KBM-7 (cell line): ENCODE results near the gene METTL25B.

Source experiments
- DNase-seq: peaks from one replicate; pipeline ENCODE4 v3.0.0-alpha.2; 2015
- in situ Hi-C: fragments of 300-500 bp; cut with MboI; formaldehyde crosslinking; loops from 2 replicates; pipeline ENCODE4 v1.14.3; 2020; ENCODE audit warnings: low sequenced_read_pairs, low pct_unique_long_range_greater_than_20kb, mixed read lengths

METTL25B gene

GRCh38 chr1:156727926-156728598 is at the start of gene METTL25B:
Gene METTL25B (plus strand): TSS chr1:156728469. CDS start chr1:156729105, 636 bp downstream.
- peak; percentile 77 for DNase-seq
- in situ Hi-C loops, result no loop called here

DNA sequence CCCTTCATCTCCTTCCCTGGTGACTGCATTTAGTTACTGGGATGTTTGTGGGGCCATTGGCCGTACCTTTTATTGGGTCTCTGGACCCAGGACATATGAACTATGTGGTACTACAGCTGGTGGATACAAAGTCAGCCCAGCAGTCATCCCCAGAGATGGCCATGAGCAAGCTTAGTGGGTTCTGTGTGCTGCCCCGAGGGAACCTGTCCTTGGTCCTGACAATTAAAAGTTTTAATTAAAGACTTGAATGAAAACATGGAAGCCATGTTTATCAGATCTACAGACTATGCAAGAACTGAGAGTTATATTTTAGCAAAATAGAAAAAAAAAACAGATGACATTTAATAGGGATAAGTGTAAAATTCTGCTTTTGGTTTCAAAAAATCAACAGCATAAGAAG is 48.2 kb upstream of the METTL25B start:
- DNase-seq, result no peak
- in situ Hi-C loops, result no loop called here

DNA sequence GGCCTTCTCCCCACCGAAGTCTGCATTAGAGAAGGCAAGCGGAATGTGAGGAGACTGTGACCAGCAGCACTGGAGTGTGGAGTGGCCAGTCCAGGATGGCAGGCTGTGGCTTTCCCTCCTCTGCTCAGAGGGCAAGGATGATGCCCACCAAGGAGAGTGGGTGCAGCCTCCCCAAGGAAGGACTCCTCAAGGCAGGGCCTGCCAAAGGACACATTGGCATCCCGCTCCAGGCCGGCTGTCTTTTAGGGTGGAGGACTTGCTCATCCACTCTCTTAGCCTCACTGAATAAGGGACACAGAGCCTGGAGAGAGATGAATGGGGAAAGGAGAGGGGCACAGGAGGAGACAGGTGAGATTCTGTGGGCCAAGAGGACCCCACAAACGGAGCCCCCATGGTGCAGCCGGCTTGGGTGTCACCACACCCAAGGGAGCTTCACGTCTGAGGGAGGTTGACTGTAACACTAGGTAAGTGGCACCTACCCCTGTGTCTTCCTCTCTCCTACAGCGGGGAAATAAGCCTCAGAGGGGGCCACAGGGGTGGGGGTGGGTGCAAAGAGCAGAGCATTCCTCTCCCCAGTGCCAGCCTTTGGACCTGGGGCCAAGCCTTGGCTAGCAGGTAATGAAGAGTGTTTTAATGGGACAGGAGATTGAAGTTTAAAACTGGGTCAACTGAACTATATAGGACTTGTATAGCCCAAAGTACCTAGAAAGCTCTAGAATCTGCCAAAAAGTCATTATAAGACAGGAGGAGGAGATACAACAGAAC is 46.9 kb upstream of the METTL25B start:
- in situ Hi-C loops, result no loop called here
- no peak for DNase-seq

GRCh38 chr1:156682166-156682890 is 45.9 kb upstream of the METTL25B start:
- DNase-seq, result no peak
- in situ Hi-C loops, result no loop called here

- DNase-seq, result peak; percentile 34
- in situ Hi-C loops, result no loop called here
Observed at GRCh38 chr1:156684227-156684782, 44.0 kb upstream of the METTL25B start.

DNA sequence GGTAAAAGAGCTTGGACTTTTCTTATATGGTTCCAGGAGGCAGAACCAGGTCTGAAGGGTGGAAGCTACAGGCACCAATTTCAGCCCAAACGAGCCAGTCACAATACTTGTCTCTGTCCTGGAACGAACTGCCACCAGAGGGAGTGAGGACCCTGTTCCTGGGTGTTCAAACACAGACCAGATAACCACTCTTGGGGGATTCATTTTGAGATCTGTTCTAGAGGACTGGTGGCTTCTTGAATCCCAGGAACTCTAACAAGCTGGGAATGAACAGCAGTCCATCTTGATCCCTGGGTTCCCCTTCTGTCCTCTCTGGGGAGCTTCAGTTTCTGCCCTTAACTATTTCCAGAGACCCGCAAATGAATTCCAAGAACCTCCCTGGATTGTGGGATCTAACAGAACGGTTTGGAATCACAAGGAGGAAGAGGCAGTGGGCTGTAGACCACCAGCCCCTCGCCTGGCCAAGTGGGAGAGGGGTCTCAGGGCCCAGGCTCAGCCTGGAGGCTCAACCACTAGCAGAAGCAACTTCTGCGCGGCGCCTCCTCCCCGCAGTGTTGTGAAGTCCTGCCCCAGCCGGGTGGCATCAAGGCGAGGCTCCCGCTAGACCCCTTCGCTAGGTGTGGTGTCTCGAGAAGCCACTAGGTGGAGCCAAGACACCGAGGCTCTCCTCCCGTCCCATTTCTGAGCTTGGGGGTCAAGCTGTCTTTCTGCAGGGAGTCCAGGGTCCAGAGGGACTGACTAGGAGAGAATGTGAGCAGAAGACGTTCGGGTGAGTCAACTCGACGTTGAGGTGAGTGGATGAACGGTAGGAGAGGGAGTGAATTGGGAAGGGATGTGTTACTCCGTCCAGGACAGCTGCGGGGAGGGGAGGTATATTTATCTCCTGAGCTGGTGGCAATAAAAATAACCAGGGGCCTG is 39.0 kb upstream of the METTL25B start:
- in situ Hi-C loops, result no loop called here
- peak; percentile 88 for DNase-seq

DNA sequence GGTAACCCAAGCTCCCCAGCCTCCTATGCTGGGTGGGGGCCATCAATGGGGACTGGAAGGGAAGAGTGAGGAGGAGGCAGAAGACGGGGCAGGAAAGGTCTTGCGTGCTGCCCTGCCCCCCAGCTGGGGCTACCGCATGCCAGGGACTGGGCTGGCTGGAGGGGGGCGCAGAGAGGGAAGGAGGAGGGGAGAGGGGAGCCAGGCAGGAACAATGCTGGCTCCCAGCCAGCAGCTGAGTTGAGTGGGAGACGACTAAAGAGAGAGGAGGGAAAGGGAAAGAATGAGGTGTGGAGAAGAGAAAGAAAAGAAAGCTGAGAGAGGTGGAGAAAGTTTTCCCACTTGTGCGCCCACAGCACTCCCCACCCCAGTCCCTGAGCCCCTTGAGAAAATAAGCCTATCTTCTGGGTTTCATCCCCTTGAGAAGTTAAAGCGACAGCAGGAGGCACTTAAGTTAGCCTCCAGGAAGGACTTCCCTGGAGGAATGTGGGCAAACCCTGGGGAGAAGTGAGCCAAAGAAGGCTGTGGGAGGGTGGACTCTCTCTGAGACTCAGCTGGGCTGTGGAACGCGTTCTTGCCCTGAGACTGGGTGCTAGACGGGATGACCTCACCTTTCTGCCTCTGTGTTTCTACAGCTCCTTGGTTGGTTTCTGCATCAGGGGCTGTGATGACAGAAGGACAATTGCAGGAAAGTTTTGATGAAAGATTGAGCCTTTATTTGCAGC is 38.2 kb upstream of the METTL25B start:
- DNase-seq, result no peak
- in situ Hi-C loops, result no loop called here

DNA sequence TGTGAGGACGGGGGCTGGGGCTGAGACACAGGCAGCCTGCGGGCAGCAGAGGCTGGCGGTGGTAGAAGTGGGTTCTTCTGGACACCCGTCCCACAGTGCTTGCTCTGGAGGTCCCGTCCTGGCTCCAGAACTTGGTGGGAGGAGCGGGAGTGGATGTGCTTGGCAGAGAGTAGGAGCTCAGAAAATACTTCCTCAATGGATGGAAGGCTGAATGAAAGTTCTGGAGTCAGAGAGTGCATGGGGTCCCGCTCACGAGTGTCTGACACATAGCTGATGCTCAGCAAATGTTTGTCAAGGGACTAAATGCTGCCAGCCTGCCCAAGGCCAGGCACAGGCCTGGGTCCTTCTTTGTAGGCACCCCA is 37.6 kb upstream of the METTL25B start:
- in situ Hi-C loops, result no loop called here
- DNase-seq, result no peak

DNA sequence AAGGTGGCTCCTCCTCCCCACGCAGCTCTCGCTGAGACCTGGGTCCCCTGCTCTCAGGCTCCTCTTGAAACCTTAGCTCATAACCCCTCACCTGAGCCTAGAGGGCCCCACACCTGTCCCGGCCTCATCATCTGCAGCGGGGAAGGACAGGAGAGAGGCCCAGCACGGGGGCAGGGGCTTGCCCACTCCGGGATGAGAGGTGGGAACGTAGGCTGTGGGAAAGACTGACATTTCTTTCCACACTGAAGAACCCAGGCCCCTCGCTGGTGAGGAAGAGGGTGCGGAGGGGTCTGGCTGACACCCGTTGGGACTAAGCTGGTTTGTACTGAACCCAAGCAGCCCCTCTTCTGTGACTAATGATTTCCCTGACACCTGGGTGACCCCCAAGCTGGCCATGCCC is 37.1 kb upstream of the METTL25B start:
- no peak for DNase-seq
- in situ Hi-C loops, result no loop called here

DNA sequence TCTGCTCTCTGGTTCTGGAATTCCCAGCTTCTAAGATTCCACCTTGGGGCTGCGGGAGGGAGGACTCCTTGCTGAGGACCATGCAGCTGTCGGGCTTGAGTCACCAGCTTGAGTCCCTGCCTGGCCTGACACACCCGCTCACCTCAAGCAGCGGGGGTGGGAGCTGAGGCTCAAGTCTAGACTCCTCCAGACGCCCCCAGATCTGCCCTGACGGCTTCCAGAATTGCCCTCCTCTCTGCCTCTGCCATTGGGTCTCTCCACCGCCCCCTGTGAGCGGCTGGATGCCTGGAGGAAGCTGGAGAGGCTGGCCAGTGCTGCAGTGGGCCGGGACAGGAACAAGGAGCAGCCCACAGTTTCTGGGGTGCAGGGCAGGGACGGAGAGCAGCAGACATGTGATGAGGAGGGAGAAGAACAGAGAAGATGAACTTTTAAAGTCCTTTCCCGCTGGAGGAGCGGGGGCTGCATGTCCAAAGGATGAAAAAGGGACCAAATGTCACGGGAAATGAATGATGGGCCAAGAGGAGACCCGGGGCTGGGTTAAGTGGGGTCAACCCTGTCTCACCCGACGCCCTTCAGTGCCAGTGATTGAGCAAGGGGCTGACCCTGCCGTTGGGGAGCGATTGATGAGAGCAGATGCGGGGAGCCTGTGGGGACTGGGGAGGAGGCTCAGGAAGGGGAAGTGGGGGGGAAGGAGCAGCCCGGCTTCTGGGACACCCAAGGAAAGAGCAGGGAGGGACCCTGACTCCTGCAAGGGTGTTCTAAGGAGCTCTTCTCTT is 36.4 kb upstream of the METTL25B start:
- no peak for DNase-seq
- in situ Hi-C loops, result no loop called here

DNA sequence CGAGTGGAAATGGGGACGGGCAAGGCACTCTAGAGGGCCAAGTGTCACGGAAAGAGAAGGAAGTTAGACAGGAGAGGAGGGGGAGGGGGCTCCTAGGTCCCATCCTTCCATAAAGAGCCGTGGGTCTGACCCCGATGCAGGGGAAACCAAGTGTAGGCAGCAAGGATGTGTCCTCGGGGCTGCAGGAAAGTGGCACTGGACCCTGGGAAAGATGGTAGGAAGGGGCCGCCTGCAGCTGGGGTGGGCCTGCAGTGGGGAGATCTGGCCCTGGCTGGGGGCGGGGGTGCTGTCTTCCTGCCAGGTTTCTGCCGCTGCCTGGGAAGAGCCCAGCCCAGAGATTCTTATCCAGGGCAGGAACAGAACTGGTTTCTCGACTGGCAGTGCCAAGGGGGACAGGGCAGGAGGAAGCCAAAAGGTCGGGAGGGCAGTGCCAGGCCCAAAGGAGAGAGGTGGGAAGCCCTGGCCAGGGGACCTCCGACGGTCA is 35.8 kb upstream of the METTL25B start:
- in situ Hi-C loops, result no loop called here
- no peak for DNase-seq

DNA sequence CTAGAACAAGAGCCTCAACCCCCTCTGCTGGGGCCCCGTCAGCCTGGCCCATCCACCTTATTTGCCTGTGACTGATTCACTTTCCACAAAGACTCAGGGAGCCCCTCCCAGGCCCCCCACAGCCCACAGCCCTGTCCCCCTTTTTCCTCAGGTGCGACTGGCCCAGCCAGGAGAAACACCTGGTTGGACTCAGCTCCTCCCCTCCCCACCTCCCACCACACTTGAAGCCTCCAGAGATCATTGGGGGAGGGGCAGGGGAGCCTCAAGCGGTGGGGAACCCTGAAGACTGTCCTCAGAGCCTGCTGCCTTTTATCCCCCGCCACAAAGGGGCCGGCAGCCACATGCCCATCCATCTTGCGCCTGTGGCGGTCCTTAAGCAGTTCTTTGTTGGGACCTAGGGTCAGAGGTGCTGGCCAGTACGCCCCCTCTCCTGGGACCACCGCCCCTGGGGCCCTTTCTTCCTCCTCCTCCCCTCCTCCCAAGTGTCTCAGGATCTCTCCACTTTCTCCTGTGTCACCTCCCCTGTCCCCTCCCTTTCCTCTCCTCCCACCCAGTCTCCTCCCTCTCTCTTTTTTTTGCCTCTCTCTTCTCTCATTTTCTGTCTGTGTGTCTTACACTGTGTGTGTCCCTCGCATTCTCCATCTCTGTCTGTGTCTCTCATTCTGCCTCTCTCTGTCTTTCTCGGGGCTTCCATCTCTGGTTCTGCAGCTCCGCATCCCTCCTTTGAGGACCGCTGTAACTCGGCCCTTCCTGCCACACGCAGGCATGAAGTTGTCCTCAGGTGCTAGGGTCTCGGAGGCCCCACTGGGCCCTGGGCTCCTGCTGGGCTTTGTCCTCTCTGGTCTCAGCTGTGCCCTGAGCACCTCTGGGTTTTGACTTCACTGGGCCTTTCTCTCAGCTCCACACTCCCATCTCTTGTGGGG is 35.1 kb upstream of the METTL25B start:
- in situ Hi-C loops, result no loop called here
- DNase-seq, result peak; percentile 55

DNA sequence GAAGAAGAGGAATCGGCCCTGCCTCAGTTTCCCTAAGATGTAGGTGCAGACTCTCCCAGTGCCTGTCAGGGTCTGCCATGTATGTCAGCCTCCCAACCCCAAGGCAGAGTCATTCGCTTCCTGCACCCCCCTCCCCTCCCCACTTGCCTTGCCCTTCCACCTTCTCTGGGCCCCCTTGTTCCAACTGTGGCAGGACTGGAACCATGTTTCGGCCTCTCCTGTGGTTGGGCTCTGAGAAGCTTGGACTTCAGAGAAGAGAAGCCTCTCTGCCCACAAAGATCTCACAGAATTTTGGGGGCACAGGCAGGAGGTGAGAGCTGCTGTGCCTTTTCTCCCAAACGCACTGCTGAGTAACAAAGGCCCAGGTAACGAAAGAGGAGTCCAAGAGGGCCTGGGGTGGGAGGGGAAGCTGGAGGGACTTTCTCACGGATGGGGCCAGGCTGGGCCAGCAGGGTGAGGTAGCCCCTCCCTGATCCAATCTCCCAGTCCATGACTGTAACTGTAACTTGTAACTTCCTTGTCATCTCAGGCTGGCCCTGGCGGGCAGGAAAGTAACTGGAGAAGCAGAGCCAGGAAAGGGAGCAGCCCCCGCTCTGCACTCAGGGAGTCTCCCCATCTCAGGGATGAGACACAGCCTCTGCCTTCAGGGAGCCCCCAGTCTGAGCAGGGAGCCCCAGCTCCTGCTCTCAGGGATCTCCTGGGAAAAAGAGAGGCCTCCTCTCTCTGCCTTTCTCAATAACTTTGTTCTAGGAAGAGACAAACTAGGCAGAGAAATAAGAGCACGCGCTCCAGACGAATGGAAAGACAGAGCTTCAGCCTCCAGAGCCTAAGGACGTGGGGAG is 34.2 kb upstream of the METTL25B start:
- in situ Hi-C loops, result no loop called here
- peak; percentile 27 for DNase-seq

GRCh38 chr1:156694690-156694962 is 33.6 kb upstream of the METTL25B start:
- DNase-seq, result no peak
- in situ Hi-C loops, result no loop called here

DNA sequence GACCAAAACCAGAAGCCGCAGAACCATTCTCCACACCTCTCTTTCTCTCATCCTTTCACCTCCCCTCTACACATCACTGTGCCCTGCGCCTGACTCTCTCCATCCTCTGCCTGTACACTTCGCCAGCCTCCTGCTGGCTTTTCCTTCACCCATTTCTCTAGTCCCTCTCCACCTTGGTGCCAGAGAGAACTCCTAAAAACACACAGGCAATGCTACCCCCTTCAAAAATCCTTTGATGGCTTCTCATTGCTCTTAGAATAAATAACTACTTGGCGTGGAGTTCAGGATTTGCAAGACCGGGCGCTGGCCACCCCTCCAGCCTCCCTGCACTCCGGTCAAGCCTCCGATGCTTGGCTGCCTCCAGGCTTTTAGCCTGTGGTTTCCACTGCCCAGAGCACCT is 31.5 kb upstream of the METTL25B start:
- DNase-seq, result no peak
- in situ Hi-C loops, result no loop called here

GRCh38 chr1:156697481-156697880 is 30.8 kb upstream of the METTL25B start:
- in situ Hi-C loops, result no loop called here

More at GRCh38 chr1:156697481-156697880, 30.8 kb upstream of the METTL25B start:
- DNase-seq, result no peak
